HG03135 (cell line): ENCODE data around the gene PMPCA.

Experiments
- ATAC-seq: cut with Tn5 transposase; IDR thresholded peaks from one replicate; pipeline ENCODE4 v1.9.1; 2021; ENCODE audit warnings: mild to moderate bottlenecking, moderate library complexity; ENCODE audit not compliant: unreplicated experiment

The PMPCA gene

DNA sequence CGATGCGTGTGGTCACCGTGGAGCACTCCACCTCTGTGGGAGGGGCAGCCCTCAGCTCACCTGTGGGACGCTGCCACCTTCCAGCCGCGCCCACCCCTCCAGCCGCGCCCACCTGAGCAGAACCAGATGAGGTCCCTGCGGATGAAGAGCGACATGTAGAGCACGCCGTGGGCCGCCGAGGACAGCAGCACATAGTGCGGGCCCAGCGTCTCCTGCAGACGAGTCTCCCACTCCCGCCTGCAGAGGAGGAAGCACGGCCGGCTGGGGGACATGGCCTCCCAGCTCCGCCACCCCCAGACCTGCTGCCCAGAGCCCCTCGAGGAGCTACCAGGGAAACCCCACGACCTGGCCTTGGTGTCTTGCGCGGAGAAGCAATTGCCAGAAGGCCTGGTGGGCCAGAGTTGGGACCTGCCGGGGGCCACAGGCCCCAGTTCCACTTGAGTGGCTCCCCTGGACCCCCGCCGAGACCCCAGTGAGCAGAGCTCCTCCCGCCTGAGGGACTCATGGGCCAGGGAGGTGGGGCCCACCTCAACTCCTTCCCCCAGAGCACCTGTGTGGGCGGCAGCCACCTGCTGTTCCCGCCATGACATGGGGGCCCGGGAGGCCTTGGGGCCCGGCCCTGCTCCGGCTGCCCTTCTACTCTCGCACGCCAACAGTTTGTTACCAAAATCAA, 22.7 kb downstream of the PMPCA start:
- no peak for ATAC-seq

DNA sequence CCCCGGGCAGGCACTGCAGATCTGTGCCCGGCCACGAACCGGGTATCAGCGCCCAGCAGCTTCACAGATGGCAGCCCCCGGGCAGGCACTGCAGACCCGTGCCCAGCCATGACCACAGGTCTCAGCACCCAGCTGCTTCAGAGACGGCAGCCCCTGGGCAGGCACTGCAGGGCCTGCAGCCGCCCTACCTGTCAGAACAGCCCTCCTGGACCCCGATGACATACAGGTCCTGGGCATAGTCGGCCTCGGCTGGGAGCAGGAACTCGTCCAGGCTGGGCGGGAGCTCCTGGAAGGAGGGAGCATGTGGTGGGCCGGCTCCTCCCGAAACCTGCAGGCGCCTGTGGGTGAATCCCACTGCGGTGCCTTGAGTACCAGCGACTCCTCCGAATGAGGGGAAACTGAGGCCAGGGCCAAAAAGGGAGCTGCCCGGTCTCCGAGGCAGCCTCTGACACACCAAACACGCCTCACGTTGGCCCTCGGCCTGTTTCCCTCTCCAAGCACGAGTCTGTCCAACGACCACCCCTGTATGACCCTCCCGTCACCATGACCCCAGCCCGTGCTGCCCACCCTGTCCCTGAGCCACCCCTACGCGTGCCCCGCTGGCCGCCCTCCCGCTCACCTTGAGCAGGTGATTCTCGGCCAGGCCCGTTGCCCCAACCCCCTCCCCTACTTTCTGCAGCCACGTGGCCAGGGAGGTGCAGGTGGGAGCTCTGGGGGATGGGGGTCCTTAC, 23.6 kb downstream of the PMPCA start:
- ATAC-seq, result no peak

DNA sequence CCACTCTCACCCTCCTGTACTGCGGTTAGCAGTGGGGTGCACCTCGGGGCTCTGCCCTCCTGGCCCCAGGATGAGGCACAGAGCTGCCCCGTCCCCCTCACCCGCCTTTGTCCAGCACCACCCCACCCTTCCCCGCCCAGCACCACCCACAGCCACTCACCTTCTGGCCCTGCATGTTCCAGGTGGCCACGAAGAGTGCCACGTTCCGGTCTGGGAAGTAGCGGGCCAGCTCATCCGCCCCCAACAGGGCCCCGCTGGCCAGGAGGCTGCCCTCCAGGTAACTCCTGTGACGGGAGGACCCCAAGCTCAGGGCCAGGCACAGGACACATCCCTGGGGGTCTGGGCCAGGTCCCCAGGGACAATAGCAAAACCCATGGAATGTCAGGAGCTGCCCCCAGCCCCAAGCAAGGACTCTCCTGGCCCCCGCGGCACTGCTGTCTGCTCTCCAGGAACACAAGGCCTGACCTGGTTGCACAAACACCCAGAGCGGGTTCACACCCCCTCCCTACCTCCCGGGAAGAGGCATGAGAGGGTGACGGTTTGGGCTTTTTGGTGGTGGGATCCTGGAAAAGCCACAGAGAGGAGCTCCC, 24.2 kb downstream of the PMPCA start:
- ATAC-seq, result no peak

DNA sequence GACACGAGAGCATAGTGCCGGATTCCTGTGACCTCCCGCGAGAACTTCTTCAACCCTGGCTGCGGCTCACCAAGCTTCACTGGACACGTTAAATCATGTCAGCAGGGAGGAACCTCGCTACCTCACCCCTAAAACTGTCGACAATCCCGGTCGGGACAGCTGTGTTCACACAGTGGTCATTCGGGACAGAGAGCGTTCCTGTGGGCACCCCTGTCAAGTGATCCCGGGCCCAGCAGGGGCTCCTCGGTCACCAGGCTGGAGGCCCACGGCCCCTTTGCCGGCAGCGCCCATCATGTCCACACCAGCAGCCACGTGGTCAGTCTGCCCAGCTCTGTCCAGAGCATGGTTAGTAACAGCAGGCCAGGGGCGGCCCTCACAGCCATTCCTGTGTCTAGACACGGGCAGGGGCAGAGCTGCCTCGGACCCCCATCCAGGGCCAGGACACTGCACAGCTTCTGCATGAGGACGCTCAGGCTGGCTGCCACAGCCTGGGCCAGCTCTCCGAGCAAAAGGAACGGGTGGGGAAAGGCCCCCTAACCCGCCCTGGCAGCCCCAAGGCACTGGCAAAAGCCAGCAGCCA, 25.7 kb downstream of the PMPCA start:
- no peak for ATAC-seq

DNA sequence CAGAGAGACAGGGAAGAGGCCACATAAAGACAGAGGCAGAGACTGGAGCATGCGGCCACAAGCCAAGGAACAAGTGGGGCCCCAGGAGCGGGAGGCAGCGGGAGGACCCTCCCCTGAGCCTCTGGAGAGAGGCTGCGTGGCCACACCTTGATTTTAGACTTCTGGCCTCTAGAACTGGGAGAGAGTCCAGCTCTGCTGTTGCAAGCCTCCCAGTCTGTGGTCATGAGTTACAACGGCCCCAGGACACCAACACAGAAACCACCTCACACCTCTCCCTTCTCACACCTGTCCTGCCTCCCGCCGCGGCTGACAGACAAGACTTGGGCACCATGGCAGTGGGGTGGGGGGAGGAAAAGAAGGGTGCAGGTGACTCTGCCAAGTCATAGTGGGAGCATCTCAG, 27.0 kb downstream of the PMPCA start:
- ATAC-seq, result no peak

DNA sequence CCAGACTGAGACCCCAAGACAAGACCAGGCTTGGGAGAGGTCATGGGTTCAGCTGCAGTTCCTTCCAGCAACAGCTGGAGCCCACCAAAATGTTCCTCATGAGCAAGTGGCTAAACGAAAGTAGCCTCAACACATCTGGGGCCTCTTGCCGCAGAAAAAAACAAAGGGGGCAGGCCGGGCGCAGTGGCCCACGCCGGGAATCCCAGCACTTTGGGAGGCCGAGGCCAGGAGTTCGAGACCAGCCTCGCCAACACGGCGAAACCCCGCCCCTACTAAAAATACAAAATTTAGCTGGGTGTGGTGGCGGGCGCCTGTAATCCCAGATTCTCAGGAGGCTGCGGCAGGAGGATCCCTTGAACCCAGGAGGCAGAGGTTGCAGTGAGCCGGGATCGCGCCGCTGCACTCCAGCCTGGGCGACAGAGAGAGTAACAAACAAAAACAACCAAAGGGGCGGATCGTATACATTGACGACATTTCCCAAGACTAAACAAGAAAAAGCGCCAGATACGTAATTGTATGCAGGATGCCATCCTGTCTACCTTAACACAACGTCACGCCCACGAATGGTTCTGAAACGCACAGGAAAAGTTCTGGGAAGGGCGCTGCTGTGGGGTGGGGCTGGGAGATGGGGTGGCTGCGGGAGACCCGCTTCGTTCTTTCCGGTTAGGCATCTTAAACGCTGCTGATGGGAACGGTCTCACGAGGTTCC, 27.5 kb downstream of the PMPCA start:
- ATAC-seq, result no peak

DNA sequence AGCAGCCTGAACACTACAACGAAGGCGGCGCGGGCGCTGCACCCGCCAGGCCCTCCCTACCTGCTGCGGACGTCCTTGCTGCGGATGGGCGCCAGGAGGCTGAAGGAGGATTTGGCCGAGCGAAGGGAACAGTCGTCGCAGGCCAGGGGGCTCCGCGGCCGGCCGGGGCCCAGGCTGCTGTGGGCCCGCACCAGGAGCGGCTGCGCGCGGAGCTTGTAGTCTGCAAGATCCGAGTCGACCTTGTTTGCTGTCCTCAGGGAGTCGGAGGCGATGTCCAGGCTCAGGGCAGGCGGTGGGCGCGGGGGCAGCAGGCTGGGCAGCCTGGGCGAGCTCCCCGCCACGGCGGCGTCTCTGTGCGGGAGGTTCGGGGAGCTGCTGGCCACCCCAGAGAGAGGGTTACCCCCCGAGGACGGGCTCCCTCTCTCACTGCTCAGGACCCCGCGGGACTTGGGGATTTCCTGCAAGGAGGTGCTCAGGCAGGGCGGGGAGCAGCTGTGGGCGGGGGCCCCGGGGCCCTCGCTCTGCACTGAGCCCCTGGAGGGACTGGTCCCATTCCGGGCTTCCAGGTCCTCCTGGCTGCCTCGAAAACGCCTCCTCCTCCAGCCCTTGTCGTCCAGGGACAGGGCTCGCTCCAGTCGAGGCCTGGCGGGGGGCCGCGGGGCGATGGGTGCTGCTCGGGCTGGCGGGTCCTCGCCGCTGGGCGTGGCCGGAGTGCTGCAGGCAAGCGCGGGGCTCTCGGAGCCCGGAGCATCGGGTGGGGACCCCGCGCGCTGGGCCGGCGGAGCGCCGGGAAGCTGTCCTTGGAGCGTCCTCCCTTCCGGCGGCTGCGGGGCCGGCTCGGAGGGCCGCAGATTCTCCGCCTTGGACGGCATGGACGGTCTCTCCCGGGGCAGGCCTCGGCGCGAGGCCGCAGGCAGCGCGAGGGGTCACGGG, 28.4 kb downstream of the PMPCA start:
- ATAC-seq, result peak; percentile 47

DNA sequence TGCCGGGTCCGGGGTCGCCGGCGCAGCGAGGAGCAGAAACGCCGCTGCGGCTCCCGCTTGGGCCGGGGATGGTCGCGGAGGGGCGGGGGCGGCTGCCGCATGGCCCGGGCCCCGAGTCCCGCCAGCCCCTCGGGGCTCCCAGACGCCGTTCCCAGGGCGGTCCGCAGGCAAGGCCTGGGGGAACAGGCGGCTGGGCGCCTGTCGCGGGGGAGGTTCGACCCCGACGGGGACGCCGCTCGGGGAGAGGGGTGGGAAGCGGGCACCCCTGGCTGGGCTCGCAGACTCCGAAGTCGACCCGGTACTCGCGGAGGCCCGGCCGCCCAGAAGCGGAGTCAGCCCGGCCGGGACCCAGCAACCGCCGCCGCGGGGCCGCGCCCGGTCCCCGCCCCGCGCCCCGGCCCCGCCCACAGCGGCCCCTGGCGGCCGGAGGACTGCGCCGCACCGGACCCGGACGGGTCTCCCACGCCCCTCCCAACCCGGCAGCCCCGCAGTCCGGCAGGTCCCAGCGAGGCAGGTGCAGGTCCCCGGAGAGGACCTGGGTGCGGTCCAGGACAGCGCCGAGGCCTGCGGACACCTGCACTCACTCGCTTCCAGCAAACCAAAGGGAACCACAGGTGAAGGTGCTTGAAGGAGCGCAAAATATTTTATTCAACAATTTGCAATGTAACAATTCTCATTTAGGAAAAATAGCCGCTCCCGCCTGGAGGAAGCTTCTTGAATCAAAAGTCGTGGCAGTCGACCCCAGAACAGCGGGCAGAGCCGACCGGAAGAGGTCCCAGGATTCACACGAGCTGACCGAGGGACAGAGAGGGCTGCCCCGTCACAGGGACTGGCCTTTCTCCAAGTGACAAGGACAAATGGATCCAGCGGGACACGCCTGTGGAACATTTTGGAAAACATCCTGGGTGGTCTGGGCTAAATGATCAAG, 29.3 kb downstream of the PMPCA start, which contains the start of gene INPP5E:
TSS of gene INPP5E (minus strand) at position 365 of the 928 bp plus-strand sequence. CDS start 426 bp downstream, outside the sequence.
- ATAC-seq, result peak; percentile 71

DNA sequence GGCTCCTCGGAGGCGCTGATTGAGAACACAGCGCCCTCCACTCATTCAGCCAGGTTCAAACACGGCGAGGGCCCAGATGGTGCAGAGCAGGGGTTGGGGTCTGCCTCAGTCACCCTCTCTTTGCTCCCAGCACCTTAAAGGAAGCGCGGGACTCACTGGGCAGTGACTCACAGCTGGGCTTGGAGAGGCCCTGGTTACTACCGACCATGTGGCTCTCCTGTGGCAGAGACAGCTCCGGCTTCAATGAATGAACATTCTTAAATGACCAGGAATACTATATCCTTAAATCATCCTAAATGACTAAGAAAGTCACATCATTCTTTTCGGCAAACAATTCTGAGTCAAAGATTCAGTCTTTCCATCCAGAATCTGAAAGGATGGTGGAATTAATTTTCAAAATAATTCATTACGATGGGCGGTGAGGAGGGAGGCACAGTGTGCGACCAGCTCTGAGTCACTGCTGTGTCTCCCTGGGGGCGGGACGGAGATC, 30.8 kb downstream of the PMPCA start:
- ATAC-seq, result no peak

DNA sequence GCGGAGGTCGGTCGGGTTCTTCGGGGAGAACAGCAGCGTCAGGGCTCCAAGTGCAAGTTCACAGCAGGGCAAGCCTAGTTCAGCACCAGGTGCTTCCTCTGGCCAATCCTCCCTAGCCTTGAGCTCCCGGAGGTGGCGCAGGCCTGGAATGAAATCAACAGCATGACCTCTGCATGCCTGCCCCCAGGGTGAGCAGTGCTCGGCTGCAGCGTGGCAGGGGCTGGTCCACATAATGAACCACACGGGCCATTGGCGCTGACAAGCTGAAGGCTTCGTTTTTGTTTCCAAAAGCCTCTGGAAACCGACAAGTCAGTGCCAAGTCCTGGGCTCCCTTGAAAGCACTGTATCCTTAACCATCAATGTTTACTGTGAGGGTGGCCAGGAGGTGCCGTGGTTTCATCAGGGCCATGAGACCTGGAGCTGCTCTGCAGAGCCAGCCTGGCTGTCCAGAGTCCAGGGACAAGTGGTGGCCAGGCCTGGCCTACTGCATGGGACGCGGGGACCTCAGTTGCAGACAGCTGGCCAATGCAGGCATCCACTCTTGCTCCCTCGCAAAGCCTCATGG, 31.3 kb downstream of the PMPCA start:
- ATAC-seq, result no peak

DNA sequence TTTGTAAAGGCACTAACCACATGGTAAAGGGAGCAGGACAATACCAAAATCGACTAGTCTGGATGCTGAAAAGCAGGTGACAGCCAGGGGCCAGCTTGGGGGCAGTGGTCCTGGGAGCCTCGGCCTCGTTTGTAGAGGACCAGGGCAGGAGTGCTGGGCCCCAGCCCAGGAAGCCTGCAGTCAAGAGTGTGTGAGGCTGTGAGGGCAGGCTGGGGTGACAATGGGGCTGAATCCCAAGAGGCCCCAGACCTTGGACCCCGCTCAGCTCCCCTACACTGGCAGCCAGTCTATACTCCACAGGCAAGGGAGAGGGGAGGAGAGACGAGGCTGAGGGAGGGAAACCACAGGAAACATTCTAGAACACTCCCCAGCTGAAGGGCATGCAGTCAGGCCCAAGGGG, 31.8 kb downstream of the PMPCA start:
- ATAC-seq, result no peak

DNA sequence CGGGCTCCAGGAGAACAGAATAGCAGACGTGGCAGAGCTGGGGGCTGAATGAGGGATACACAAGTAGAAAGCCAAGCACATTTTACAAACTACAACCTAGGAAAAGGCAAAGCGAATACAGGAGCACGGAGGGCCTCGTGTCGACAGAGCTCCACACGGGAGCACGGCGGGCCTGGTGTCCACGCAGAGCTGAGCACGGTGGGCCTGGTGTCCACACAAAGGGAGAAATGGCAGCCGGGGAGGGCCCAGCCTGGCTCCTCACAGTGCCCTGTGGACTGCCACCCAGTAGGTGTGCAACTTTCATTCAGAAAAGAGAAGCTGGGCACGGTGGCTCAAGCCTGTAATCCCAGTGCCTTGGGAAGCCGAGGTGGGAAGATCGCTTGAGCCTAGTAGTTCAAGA, 32.6 kb downstream of the PMPCA start:
- ATAC-seq, result no peak

DNA sequence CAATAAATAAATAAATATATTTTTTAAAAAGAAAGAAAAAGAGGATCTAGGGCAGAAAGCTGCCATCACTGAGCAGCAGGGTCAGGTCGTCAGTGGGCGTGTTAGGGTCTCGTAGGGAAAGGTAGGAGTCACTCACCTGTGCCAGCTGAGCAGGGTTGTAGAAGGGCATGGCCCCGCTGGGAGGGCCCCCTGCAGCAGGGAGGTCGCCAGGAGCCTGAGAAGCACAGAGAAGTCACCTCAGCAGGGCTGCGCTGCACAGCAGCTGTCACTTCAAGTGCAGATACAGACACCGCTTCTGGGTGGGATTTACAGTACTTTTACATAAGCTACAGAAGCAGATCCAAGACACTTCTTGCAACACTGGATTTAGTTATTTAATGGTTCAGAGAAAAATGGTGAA, 33.2 kb downstream of the PMPCA start:
- no peak for ATAC-seq

DNA sequence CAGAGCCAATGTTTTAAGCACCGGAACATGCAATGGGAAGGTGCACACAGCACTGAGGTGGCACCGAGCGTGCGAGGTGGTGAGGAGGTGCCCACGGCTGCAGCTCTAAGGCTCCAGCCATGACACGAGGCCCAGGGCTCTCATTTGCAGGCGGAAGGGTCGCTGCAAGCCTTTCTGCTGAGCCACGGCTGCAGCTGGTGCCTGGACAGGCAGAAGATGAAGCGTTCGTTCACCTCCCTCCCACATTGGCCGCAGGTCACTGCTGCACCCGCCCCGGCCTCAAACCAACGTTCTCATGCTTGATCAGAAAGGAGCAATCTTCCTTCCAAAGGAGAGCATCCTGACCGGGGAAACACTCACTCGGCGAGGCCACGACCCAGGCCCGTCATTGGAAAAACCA, 33.6 kb downstream of the PMPCA start:
- no peak for ATAC-seq

DNA sequence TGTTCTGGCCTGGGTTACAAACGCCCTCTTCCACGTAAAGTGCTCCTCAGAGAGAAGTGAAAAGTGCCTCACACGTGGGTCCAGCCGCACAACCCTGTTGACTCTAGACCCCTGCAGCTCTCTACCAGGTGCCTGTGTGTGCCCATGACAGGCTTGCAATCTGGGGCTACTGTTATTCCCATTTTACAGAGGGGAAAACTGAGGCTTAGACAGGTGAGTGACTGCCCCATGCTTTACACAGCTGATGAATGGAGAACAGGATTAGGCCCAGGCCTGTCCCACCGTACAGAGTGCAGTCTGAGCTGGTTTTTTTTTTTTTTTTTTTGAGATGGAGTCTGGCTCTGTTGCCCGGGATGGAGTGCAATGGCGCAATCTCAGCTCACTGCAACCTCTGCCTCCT, 35.3 kb downstream of the PMPCA start:
- ATAC-seq, result no peak

DNA sequence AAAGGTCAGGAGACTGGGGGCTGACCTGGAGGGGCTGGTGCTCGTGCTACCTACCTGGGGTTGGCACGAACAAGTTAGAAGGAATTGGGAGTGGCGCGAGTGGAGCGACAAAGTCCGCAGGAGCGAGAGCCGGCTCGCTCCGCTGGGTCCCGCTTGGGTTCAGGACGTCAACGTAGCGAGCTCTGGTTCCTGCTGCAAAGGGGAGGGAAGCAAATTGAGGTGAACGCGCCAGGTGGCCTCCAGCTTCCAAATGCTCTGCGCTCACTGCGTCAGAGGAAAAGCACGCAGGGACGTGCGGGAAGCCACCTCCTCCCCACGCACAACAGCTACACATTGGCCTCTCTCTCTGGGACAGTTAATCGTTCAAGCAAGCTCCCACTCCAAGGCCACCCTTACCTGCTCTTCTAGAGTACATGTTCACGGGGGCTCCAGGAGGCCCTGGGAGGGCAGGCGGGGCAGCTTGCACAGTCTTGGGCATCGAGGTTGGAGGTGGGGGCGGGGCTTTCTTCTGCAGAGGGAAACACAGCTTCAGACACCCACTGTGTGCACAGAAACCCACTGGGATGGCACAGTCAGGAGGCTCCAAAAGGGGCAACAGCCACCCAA, 36.8 kb downstream of the PMPCA start:
- ATAC-seq, result no peak

DNA sequence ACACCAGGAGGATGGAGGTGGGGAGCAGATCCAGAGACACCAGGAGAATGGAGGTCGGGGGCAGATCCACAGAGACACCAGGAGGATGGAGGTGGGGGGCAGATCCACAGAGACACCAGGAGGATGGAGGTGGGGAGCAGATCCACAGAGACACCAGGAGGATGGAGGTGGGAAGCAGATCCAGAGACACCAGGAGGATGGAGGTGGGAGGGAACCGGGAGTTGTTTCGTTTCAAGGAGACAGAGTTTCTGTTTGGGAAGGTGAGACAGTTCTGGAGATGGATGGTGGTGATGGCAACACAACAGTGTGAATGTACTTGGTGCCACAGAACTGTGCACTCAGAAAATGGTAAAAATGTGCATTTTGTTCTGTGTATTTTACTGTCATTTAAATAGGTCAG, 38.2 kb downstream of the PMPCA start:
- ATAC-seq, result no peak

DNA sequence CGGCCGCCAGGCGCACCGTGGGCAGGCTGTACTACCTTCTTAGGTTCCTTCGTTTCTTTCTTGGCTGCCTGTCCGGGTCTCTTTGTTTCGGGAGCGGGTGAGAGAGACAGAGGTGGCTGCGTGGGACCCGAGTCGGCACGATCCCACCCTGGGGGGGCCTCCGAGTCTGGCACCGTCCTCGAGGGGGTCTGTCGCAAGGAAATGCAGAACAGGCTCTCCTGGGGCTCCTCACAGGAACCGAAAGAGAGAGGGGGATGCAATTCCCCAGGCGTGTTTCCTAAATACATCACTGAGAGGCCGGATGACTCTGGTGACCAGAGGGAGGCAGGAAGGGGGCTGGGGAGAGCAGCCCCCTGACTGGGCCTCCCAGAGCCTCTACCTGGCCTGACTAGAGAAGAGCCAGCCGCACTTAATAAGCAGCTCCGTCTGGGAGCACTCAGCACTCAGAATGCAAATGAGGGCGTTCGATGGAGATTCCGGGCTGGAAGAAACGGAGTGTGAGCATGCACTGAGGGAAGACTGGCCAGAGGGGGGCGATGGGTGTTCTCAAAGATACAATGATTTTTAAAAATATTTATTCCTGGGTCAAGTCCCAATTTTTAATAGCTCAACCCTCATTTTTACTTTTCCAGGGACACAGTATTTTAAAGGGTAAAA, 40.9 kb downstream of the PMPCA start:
- no peak for ATAC-seq
